DOHH2 (cell line): ENCODE results near the gene PDE9A.

ENCODE experiments used
- EZH2phosphoT487 ChIP-seq: fragments of 200-600 bp; sonication (generic); IDR thresholded peaks from 2 replicates; pipeline ENCODE4 v1.6.1; 2017; ENCODE audit warnings: borderline replicate concordance, mild to moderate bottlenecking, antibody characterized with exemption, low read length, moderate library complexity, mixed read lengths
- TF ChIP-seq, protein P1 (sequence below): fragments of 200-600 bp; sonication (generic); IDR thresholded peaks from one replicate; pipeline ENCODE4 v1.5.1; 2014; ENCODE audit warnings: antibody characterized with exemption, mild to moderate bottlenecking, low read depth, low read length; ENCODE audit not compliant: poor library complexity, severe bottlenecking

DNA sequence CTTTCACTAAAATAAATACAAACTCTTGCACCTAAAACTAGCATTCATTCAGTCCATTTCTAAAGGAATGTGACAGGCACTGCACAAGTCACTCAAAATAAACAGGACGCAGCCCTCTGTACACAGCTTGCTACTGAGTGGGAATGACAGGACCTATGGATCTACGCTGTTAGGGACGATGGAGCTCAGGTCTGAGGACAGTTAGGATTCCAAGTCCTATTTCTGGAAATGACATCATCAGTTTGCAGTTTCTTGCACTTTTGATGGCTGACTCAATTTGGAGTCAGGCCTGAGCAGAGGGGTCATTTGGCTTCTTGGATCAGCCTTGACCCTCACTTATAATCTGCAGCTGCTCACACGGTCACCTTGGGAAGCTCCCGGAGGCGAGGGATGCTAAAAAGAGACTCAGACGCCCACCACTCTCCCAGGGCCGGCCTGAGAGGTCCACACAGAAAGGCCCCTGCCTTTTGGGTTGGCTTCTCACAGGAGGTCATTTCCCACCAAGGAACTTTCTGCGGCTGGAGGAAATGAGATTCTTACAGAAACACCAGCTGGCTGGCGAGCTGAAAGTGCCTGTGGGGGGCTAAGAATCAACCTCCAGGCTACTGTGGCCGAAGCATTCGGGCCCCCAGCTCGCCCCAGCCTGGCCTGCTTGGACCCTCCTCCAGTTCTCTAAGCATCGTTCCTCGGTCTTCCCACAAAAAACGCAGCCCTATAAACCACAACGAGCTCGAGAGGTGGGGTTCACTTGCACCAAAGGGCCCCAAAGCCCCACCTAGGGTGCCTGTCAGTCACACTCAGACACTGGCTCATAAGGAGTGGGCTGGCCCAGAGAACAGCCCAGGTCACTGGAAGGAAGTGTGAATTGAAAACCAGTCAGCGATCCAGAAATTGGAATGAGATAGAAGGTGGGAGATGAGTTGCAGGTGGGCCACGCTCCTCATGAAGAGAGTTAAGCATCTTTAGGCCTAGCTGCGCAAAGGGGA, 8.9 kb upstream of the PDE9A start:
- TF ChIP-seq, protein P1, sequence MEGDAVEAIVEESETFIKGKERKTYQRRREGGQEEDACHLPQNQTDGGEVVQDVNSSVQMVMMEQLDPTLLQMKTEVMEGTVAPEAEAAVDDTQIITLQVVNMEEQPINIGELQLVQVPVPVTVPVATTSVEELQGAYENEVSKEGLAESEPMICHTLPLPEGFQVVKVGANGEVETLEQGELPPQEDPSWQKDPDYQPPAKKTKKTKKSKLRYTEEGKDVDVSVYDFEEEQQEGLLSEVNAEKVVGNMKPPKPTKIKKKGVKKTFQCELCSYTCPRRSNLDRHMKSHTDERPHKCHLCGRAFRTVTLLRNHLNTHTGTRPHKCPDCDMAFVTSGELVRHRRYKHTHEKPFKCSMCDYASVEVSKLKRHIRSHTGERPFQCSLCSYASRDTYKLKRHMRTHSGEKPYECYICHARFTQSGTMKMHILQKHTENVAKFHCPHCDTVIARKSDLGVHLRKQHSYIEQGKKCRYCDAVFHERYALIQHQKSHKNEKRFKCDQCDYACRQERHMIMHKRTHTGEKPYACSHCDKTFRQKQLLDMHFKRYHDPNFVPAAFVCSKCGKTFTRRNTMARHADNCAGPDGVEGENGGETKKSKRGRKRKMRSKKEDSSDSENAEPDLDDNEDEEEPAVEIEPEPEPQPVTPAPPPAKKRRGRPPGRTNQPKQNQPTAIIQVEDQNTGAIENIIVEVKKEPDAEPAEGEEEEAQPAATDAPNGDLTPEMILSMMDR, result no peak
- no peak for TF ChIP-seq EZH2phosphoT487
